ENCODE data around the gene TFB2M. TPM values are rescaled to one million over a fixed set of nuclear protein-coding genes. Genes with fewer than 3 reads are reported as not detected.
"Not testable (repeated sequence)": the region's sequence is repeated elsewhere in the genome, so short reads cannot be mapped to it uniquely, and the experiment has no call there.

The TFB2M gene
- total RNA-seq, 1 donor from 2014 or later = 26.5 TPM

DNA sequence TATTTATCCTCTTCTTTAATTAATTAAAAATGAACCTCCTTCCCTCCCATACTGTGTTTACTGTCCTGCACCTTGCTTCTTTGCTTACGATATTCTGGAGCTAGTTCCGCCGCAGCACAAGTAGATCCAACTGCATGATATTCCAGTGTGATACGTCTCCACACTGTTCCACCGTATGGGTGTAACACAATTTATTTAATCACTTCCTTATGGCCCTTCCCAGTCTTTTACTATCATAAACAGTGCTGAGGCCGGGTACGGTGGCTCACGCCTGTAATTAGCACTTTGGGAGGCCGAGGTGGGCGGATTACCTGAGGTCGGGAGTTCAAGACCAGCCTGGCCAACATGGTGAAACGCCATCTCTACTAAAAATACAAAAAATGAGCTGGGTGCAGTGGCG, 25.9 kb upstream of the TFB2M start:
- H3K27ac Mint-ChIP-seq = no peak overlapping the region
- peaks cover 32% of the 10 kb centered on the region for H3K36me3 Mint-ChIP-seq (ENCODE audit: low read depth)
- H3K27me3 Mint-ChIP-seq = no peaks in the 10 kb centered on the region
- intact Hi-C loops (cut with micrococcal nuclease) = no loop called here
- DNase-seq = no peak
- H3K4me1 Mint-ChIP-seq = peaks cover 8% of the 10 kb centered on the region
- H3K4me3 Mint-ChIP-seq = no peak overlapping the region
- H3K9me3 Mint-ChIP-seq = no peaks in the 10 kb centered on the region

DNA sequence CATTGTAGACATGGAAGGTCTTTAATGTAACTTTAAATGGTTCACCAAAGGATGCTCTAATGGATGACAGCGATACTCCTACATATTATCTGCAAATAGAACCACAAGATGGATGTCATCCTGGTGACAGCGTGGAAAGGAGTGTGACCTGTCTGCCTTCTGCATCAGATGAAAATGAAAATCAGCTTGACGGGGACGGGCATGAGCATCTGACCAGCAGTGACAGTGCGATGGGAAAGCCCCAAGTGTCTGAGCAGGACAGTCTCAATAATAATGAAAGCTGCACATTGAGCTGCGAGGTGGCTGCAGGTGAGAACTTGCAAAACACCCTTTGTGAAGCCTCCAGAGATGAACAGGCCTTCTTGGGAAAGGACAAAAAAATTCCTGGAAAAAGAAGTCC, 25.4 kb upstream of the TFB2M start:
- DNase-seq = no peak
- H3K4me3 Mint-ChIP-seq = no peak overlapping the region
- H3K4me1 Mint-ChIP-seq = peaks cover 8% of the 10 kb centered on the region
- intact Hi-C loops (cut with micrococcal nuclease) = no loop called here
- no peaks in the 10 kb centered on the region for H3K9me3 Mint-ChIP-seq
- H3K36me3 Mint-ChIP-seq (ENCODE audit: low read depth) = peaks cover 29% of the 10 kb centered on the region
- H3K27me3 Mint-ChIP-seq = no peaks in the 10 kb centered on the region
- H3K27ac Mint-ChIP-seq = no peak overlapping the region

DNA sequence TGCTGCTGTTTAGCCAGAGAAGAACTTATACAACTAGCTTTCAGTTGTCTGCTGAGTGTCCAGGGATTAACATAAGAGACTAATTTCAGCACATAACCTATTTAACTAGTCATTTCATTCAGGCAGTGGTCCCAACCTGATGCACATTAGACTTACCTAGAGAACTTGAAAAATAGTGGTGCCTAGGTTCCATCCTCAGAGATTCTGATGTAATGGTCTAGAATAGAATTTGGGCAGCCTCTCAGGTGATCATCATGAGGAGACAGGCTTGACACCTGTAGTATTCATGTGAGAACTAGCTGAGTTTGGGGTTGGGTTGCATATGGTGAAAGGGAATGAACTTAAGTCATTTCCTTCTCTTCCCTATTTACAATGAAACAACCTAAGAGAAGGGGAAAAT, 25.0 kb upstream of the TFB2M start:
- H3K27ac Mint-ChIP-seq = no peak overlapping the region
- no peaks in the 10 kb centered on the region for H3K27me3 Mint-ChIP-seq
- H3K9me3 Mint-ChIP-seq = no peaks in the 10 kb centered on the region
- DNase-seq = no peak
- peaks cover 29% of the 10 kb centered on the region for H3K36me3 Mint-ChIP-seq (ENCODE audit: low read depth)
- intact Hi-C loops (cut with micrococcal nuclease) = no loop called here
- peaks cover 8% of the 10 kb centered on the region for H3K4me1 Mint-ChIP-seq
- no peak overlapping the region for H3K4me3 Mint-ChIP-seq

DNA sequence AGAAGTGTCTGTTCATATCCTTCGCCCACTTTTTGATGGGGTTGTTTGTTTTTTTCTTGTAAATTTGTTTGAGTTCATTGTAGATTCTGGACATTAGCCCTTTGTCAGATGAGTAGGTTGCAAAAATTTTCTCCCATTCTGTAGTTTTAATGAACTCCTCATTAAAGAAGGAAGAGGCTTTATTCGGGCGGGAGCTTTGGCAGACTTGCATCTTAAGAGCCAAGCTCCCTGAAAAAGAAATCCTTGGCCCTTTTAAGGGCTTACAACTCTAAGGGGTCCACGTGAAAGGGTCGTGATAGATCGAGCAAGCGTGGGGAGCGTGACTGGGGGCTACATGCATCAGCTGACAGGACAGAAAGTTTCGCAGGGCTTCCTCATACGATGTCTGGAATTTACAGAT, 23.9 kb upstream of the TFB2M start:
- H3K4me3 Mint-ChIP-seq; DNase-seq; H3K27ac Mint-ChIP-seq; H3K4me1 Mint-ChIP-seq; H3K9me3 Mint-ChIP-seq; intact Hi-C loops (cut with micrococcal nuclease); H3K27me3 Mint-ChIP-seq: not testable (repeated sequence)
- H3K36me3 Mint-ChIP-seq (ENCODE audit: low read depth) = peaks cover 23% of the 10 kb centered on the region

- Mint-ChIP-seq H3K27me3 (no peaks in the 10 kb centered on the region), H3K27ac (no peak overlapping the region), H3K36me3 (ENCODE audit: low read depth) (peaks cover 27% of the 10 kb centered on the region), H3K9me3 (no peaks in the 10 kb centered on the region), H3K4me3 (no peak overlapping the region), H3K4me1 (peaks cover 8% of the 10 kb centered on the region)
- DNase-seq = no peak
- intact Hi-C loops (cut with micrococcal nuclease) = no loop called here
These were observed 22.2 kb upstream of the TFB2M start for GRCh38 chr1:246588159-246588721.

GRCh38 chr1:246587606-246588005, 21.5 kb upstream of the TFB2M start:
- Mint-ChIP-seq H3K36me3 (ENCODE audit: low read depth) (peaks cover 27% of the 10 kb centered on the region), H3K27me3 (no peaks in the 10 kb centered on the region), H3K4me3 (no peak overlapping the region), H3K27ac (no peak overlapping the region), H3K9me3 (no peaks in the 10 kb centered on the region), H3K4me1 (peaks cover 9% of the 10 kb centered on the region)
- no peak for DNase-seq
- intact Hi-C loops (cut with micrococcal nuclease) = no loop called here

GRCh38 chr1:246587032-246587431, 21.0 kb upstream of the TFB2M start:
- intact Hi-C loops (cut with micrococcal nuclease) = no loop called here
- DNase-seq = no peak
- Mint-ChIP-seq H3K27ac (no peak overlapping the region), H3K9me3 (no peaks in the 10 kb centered on the region), H3K27me3 (no peaks in the 10 kb centered on the region), H3K4me1 (peaks cover 10% of the 10 kb centered on the region), H3K36me3 (ENCODE audit: low read depth) (peaks cover 24% of the 10 kb centered on the region), H3K4me3 (no peak overlapping the region)

- H3K27ac Mint-ChIP-seq = no peak overlapping the region
- H3K27me3 Mint-ChIP-seq = no peaks in the 10 kb centered on the region
- H3K4me1 Mint-ChIP-seq = peaks cover 9% of the 10 kb centered on the region
- no peak overlapping the region for H3K4me3 Mint-ChIP-seq
- H3K9me3 Mint-ChIP-seq = no peaks in the 10 kb centered on the region
- H3K36me3 Mint-ChIP-seq (ENCODE audit: low read depth) = peaks cover 14% of the 10 kb centered on the region
- DNase-seq = no peak
- intact Hi-C loops (cut with micrococcal nuclease) = loop anchor here (2.0 kb wide), 1 partner anchor 15 kb away; no protein-coding TSS in a partner anchor
These were observed 17.6 kb upstream of the TFB2M start for GRCh38 chr1:246583448-246584185.

DNA sequence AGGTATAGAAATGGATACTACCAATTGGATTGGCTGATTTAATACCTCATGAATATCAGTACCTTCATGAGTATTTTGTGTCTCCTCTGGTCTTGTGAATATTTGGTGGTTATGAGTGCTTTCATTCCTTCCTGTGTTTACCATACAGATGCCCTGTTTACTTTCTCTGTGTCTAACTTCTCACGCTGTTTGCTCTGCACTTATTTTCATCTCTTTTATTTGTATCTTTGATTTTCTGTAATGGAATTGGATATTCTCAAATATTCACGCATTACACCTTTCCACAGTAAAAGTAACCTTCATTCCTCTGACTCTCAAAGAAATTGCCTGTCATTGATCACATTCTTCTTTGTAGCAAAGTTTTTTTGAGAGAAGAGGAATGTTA, 17.0 kb upstream of the TFB2M start:
- DNase-seq = no peak
- H3K27ac Mint-ChIP-seq = peak overlapping the region; percentile 17
- H3K27me3 Mint-ChIP-seq = no peaks in the 10 kb centered on the region
- intact Hi-C loops (cut with micrococcal nuclease) = loop anchor here (2.0 kb wide), 1 partner anchor 14 kb away; no protein-coding TSS in a partner anchor
- H3K36me3 Mint-ChIP-seq (ENCODE audit: low read depth) = peaks cover 14% of the 10 kb centered on the region
- H3K9me3 Mint-ChIP-seq = no peaks in the 10 kb centered on the region
- H3K4me3 Mint-ChIP-seq = no peak overlapping the region
- peaks cover 11% of the 10 kb centered on the region for H3K4me1 Mint-ChIP-seq

DNA sequence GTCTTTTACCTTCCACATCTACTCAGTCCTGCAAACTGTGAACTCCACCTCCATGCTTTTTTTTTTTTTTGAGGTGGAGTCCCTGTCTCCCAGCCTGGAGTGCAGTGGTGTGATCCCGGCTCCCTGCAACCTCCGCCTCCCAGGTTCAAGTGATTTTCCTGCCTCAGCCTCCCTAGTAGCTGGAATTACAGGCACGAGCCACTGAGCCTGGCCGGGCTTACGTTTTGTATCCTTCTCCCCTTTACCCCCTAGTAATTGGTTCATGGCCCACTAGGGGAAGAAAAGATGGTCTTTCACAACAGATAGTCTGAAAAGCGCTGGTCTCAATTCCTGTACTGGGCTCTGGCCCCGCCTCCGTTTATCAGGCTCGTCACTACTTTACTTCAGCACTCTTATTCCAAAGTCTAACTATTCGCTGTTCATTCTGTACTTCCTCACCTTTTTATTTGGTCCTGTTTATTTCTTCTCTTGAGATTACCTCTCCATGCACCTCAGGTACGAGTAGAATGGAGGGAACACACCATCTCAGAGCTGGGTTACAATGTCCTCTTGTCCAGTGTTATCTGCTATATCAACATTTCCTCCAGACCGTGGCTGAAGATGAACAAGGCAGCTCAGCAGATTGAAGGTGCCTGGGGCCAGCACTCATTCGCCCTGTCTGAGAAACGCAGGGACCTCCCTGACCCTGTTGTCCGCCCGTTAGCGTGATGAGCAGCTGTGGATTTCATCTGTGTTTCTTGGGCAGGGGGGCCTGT, 16.4 kb upstream of the TFB2M start:
- intact Hi-C loops (cut with micrococcal nuclease) = loop anchor here (2.0 kb wide), 1 partner anchor 14 kb away; no protein-coding TSS in a partner anchor
- no peak overlapping the region for H3K4me3 Mint-ChIP-seq
- no peaks in the 10 kb centered on the region for H3K27me3 Mint-ChIP-seq
- H3K4me1 Mint-ChIP-seq = peaks cover 14% of the 10 kb centered on the region
- no peaks in the 10 kb centered on the region for H3K9me3 Mint-ChIP-seq
- H3K36me3 Mint-ChIP-seq (ENCODE audit: low read depth) = peaks cover 18% of the 10 kb centered on the region
- H3K27ac Mint-ChIP-seq = no peak overlapping the region
- DNase-seq = no peak

GRCh38 chr1:246580497-246581370, 14.7 kb upstream of the TFB2M start:
- Mint-ChIP-seq H3K4me1 (peaks cover 22% of the 10 kb centered on the region), H3K36me3 (ENCODE audit: low read depth) (peaks cover 20% of the 10 kb centered on the region), H3K4me3 (no peak overlapping the region), H3K27ac (no peak overlapping the region), H3K27me3 (no peaks in the 10 kb centered on the region), H3K9me3 (no peaks in the 10 kb centered on the region)
- intact Hi-C loops (cut with micrococcal nuclease) = no loop called here
- no peak for DNase-seq

DNA sequence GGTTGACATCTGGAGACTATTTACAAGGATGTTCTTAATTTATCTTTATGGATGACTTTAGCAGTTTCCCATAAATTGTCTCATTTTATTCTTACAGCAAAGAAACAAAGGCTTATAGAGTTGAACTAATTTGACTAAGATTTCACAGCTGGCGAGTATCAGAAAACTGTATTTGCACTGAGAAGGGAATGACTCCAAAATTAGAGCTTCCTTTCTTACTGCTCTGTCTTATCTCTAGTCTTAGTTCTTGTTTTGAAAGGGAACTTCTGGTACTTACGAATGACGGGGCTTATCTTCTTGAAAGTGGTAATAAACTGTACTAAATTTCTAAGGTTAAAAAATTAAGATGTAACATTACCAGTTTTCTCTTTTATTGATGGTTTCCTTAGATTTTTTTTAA, 13.8 kb upstream of the TFB2M start:
- H3K9me3 Mint-ChIP-seq = no peaks in the 10 kb centered on the region
- intact Hi-C loops (cut with micrococcal nuclease) = no loop called here
- H3K4me3 Mint-ChIP-seq = no peak overlapping the region
- H3K27ac Mint-ChIP-seq = no peak overlapping the region
- peaks cover 28% of the 10 kb centered on the region for H3K4me1 Mint-ChIP-seq
- H3K27me3 Mint-ChIP-seq = no peaks in the 10 kb centered on the region
- no peak for DNase-seq
- H3K36me3 Mint-ChIP-seq (ENCODE audit: low read depth) = peaks cover 27% of the 10 kb centered on the region

DNA sequence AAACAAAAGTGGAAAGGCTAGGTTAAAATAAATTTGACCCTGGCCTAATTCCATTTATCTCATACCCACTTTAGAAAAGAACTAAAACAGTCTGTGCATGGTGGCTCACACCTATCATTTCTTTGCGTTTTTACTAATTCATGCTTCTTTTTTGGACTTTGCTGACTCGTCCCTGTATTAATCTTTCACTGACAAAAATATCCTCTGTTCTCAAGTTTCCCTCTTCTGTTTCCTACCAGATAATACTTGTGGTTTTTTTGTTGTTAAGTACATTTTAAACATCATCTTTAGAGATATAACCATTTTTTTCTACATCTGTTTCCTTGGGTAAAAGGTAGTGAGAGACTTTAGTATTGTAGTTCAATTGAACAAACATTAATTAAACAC, 11.7 kb upstream of the TFB2M start:
- Mint-ChIP-seq H3K4me3 (peak overlapping the region; percentile 34), H3K27ac (peak overlapping the region; percentile 41), H3K36me3 (ENCODE audit: low read depth) (peaks cover 21% of the 10 kb centered on the region), H3K9me3 (no peaks in the 10 kb centered on the region), H3K27me3 (no peaks in the 10 kb centered on the region), H3K4me1 (peaks cover 36% of the 10 kb centered on the region)
- DNase-seq = no peak
- intact Hi-C loops (cut with micrococcal nuclease) = no loop called here

Measured in activated CD4-positive, alpha-beta T cell treated with anti-CD3 and anti-CD28 coated beads, Interleukin-2, amount 10 ng/mL, durations not matched to agents 24 days and 14 days (primary cell).